Hematopoietic multipotent progenitor cell (in vitro differentiated cells): ENCODE measurements around the gene KIAA1217. TPM values are rescaled to one million over a fixed set of nuclear protein-coding genes. Genes with fewer than 3 reads are reported as not detected.

ENCODE experiments used
- DNase-seq, 3 donors: peaks; one replicate each; pipeline ENCODE4 v3.0.0-alpha.2; 2011 to 2015; ENCODE audit warnings: low read depth in 2 of 3, low spot score in 2 of 3
- total RNA-seq: library from RNA; depleted of rRNA; stranded (reverse); fragments of >200 nt; gene quantifications from one replicate; pipeline ENCODE4 v1.2.3, GENCODE V29; 2012

The KIAA1217 gene
- total RNA-seq, 1 donor = not detected

DNA sequence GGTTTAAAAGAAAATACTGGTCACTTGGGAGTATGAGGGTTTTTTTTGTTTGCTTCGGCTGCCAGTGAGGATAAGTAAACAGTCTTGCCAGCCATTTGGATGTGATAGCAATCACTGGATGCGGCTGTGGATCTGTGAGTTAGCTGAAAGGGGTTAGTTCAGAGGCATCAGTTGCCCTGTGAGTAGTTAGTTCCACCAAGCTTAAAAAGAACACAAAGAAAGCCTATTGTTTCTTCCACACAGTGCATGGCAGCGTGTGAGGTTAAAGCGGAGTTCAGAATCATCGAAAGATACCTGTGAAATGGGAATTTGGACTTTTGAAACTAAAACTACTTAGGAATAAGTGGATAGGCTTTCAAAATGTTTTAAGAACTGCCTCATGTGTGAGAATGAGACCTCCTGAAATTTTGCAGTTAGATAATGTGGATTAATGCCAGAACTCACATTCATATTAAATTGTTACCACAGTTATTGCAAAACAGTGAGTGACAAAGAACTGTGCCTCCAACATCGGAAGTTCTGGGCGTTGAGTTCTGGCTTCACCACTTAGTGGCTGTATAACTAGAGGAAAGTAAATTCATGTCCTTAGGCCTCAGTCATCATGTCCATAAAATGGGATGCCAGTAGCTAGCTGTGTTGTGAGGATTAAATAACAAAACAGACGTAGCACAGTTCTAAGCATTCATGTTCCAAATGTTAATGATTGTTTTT is 31.3 kb downstream of the KIAA1217 start:
- no peak for DNase-seq

DNA sequence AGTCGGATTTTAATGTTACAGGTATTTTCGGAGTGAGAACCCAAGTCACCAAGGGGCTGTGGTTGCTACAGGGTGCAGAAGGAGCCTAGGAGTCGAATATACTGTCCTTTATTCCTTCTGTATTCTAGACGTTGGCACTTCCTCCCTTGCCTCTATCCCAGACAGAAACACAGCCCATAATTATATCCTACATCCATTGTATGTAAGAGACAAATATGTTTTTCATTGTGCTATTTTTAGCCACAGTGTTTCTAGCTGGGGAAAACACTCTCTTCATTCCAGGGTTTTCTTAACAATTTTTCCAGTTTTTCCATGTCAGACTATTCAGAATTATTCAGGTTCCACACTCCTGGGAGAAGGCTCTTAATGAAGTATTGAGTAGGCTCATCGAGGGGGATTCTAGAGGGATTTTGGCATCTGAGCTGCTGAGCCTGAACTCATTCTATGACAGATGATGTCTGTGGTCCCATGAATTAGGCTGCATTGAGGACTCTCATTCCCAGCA is 32.6 kb downstream of the KIAA1217 start:
- no peak for DNase-seq

GRCh38 chr10:24242562-24242961 is 33.6 kb downstream of the KIAA1217 start:
- no peak for DNase-seq

GRCh38 chr10:24246365-24246764 is 37.4 kb downstream of the KIAA1217 start:
- DNase-seq = no peak

DNA sequence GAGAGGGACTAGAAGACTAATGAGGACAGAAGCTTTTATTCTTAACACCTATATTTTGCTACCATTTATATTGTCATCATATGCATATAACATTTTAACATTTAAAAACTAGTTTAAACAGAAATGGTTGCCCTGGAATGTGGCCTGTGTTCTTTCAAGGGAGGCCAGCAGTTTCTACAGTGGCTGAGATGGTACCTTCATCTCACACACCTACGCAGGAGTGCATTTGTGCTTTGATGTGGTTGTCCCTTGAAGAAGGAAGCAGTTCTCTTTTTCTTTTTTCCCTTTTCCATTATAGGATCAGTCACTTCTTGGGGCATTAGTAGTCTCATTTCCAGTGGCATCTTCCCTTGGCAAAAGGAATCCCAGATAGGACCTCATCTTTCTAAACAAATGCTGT is 38.9 kb downstream of the KIAA1217 start:
- DNase-seq = no peak

DNA sequence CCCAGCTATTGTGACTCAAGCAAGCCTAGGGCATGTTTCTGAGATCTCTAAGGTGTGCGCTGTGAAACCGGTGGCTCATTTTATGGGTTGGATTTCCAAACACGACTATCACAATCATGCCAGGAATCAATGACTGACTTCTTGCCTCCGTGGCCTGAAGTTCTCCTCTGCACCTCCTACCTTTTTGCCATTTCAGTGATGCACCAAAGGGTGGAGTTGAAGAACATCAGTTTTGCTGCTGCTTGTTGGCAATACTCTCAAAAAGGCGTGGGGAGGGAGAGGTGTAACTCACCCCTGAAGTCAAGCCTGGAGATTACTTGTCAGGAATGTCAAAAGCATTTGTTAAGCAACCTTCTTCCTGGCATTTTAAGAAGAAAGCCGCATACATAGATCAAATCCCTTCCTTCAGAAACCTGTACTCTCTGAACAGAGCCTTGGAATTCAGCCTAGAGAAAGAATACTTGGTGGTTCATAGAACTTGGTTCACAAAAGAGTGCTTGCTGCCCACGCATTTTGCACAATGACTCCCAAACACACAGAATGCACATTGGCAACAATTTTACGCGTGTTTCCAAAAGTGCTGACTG is 41.0 kb downstream of the KIAA1217 start:
- DNase-seq = no peak

- no peak for DNase-seq
Measured at GRCh38 chr10:24251547-24251946, 42.6 kb downstream of the KIAA1217 start.

DNA sequence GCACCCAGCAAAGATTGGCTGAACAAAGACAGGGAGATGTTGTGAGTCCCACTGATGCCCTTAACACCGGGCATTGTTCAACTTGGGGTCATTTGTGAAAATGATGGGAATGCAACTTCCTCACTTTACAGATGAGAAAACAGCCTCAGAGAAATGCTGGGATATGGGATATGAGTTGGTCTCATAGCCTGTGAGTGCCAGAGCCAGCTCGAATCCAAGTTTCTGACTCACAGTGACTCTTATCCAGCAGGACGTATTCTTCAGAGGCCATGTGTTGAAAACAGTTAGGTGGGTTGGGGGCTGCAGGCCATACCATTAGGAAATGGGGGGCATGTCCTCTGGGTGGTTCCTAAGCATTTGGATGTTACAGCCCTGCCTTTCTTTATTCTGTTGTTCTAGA is 45.2 kb downstream of the KIAA1217 start:
- no peak for DNase-seq

- DNase-seq = no peak
Measured at GRCh38 chr10:24255115-24255880, 46.4 kb downstream of the KIAA1217 start.

DNA sequence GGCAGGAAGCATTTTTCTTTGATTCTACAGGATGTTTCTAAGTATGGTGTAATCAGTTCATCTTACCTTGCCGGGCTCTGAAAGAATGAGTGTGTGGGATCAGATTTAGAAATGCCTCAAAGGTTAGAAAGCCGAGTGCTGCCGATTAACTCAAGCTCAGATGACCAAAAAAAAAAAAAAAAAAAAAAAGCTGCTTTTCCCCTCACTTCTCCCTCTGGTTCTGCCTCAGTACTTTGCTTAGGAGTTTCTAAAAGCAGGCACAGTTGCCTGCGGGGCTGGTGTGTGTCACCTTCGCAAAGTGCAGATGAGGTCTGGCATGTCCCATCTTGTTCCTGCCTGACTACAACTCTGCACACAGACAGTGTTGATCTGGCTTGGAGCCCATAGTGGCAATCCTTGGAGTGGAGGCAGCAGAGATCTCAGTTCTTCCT is 47.0 kb downstream of the KIAA1217 start:
- DNase-seq = no peak

DNA sequence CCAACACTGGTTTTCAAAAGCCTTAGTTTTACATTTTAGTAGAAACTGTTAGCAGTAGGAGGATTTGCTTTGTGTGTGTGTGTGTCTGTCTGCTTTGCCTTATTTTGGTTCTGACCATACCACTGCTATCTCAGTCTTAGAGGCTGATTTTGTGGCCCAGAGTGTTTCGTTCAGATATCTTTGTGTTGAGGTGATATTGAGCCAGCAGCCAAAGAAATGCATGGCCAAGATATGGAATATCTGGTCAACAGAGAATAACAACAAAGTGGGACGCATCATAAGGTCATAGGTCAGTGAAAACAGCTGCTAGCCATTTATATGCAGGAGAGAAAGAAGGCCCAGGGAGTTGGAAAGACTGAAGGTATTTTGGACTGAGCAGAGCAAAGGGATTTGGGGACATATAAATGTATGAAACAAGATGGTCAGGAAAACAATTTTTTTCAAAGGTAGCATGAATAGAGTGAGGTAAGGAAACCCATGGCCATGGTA is 47.7 kb downstream of the KIAA1217 start:
- DNase-seq = no peak

GRCh38 chr10:24257588-24257987 is 48.6 kb downstream of the KIAA1217 start:
- no peak for DNase-seq

- DNase-seq = no peak
Measured at GRCh38 chr10:24259365-24260130, 50.6 kb downstream of the KIAA1217 start.

- no peak for DNase-seq
Measured at GRCh38 chr10:24261627-24262026, 52.7 kb downstream of the KIAA1217 start.

- DNase-seq = no peak
Measured at GRCh38 chr10:24262929-24263590, 54.1 kb downstream of the KIAA1217 start.

GRCh38 chr10:24269476-24269875 is 60.5 kb downstream of the KIAA1217 start:
- no peak for DNase-seq

DNA sequence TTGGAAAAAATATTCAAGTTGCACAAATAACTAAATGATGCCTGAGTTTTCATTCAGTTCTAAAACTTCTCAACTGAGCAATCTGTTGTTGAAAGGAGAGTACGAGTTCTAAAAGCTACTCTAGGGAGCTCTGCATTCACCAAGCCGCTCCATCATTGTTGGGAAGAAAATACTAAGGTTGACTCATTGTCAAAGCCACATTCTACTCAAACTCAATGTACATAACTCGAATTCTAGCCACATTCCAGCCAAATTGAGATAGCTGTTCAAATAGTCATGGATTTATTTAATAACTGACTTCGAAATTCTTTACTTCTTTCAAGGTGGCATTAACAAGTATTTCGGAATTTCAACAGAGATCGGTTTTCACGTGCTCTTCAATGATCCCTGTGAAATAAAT is 63.4 kb downstream of the KIAA1217 start:
- no peak for DNase-seq

- DNase-seq = no peak
Measured at GRCh38 chr10:24277277-24277676, 68.3 kb downstream of the KIAA1217 start.

DNA sequence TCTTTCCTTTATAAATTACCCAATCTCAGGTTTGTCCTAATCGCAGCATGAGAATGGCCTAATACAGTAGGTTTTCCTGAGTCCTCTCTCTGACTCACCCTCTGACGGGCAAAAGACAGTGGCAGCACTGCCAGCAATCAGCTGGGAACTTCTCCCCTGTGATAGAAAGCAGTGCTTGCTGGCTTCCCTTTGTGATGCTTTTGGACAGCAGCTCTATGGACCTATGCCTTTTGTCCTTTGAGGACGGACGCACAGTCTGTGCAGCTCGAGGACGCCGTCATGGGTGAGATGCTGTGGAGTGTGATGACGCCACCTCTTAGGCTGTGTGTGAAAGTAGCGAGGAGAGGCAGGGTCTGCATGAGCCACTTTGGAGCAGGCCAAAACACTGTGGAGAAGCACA is 68.8 kb downstream of the KIAA1217 start:
- no peak for DNase-seq

DNA sequence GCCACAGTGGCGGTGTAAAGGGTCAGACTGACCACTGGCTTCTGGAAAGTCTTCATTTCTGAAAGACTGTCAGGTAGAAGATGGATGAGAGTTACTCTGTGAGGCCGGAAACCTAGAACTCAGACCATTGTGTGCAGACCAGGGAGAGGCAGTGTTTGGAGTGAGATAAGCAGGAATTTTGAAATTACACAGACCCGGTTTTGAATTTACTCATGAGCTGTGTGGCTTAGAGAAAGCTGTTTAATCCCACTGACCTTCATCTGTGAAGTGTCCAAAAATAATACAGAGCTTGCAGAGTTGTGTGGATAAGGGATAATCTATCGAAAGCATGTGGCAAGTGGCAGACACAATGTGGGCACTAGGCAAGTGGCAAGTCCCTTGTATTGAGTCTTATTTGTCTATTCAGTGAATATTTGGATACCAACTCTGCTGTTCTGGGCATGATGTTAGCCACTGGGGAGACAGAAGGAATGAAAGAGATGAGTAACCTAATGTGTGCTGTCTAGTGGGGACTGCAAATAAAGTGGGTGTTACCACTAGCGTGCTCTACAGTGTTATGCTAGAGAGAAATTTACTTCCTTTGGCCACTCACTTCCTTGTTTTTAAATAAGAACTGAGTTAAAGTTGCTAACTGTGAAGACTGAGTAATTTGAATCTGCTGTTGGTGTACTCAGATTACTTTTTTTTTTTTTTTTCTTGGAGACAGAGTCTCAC is 69.4 kb downstream of the KIAA1217 start:
- DNase-seq = no peak
